Large intestine (tissue), 3 donors: ENCODE results near the gene CCND2. TPM values are rescaled to one million over a fixed set of nuclear protein-coding genes. Genes with fewer than 3 reads are reported as not detected.
A peak's percentile ranks its signal among the peaks of the same experiment; 100 is the strongest.

Source experiments
- DNase-seq, 2 donors: peaks; one replicate each; pipeline versions ENCODE4 v3.0.0 to v3.0.0-alpha.2; 2013
- H3K27ac ChIP-seq: one replicate; pipeline ENCODE4 v1.5.1; 2013; ENCODE audit warnings: low read length
- H3K27me3 ChIP-seq: 2 replicates; pipeline ENCODE4 v1.6.1; 2013; ENCODE audit warnings: low read length; ENCODE audit not compliant: control insufficient read depth, insufficient read depth
- H3K36me3 ChIP-seq: 2 replicates; pipeline ENCODE4 v1.6.1; 2013; ENCODE audit warnings: low read length; ENCODE audit not compliant: control insufficient read depth, insufficient read depth
- H3K4me1 ChIP-seq: one replicate; pipeline ENCODE4 v1.6.1; 2013; ENCODE audit warnings: low read length; ENCODE audit not compliant: control insufficient read depth, insufficient read depth
- H3K4me3 ChIP-seq: one replicate; pipeline ENCODE4 v1.5.1; 2013; ENCODE audit warnings: low read length
- H3K9me3 ChIP-seq: one replicate; pipeline ENCODE4 v1.6.1; 2013; ENCODE audit warnings: mild to moderate bottlenecking, low read depth, low read length, moderate library complexity; ENCODE audit not compliant: control insufficient read depth
- WGBS: methylation state at CpG from one replicate; pipeline ENCODE4 v1.1.5; 2013; ENCODE audit warnings: low lambda C conversion rate; ENCODE audit not compliant: insufficient coverage; 5-methylcytosine and 5-hydroxymethylcytosine counted together
- polyA plus RNA-seq: library from polyadenylated mRNA; unstranded; fragments of 120-200 nt; gene quantifications from one replicate; pipeline ENCODE4 v1.2.1, GENCODE V29; 2013

The CCND2 gene
- polyA plus RNA-seq, 1 donor: 108 TPM

DNA sequence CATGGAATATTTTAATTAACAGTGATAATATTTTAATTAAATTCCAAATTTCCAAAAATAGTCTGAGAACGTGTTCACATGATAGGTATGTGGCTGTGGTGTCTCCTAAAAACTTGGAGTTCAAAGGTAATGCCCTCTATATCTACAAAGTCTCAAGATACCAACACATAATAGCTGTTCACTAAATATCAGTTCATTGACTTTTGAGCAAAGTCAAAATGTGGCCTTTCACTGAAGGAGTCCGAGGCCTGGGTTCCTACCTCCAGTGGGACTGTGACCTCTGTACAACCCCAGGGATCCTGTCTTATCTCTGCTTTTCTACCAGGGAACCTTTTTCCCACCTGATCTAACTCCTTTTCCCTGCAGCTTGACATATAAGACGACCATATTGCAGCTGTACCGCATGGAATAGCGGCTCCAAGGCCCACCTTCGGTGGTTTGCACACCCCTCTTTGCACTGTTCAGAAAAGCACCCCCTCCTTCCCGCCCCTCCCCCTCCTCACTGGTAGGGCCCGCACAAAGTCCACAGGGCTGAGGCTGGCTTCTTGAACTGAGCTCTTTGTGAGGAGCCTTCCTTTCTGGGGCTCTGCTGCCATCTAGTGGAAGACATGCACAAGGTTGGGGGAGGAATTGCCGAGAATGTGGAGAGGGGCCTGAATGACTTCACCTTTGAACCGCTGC lies 3.1 kb downstream of the CCND2 start:
- WGBS: no CpG with 5 or more reads among the region's 10 CpGs
- peak overlapping the region; percentile 92 for H3K27ac ChIP-seq
- H3K27me3 ChIP-seq: no peaks in the 10 kb centered on the region
- H3K36me3 ChIP-seq: peaks cover 54% of the 10 kb centered on the region
- peak overlapping the region; percentile 94 for H3K4me3 ChIP-seq
- H3K4me1 ChIP-seq: peaks cover 56% of the 10 kb centered on the region
- no peaks in the 10 kb centered on the region for H3K9me3 ChIP-seq
- peak; percentile 94 for DNase-seq

DNA sequence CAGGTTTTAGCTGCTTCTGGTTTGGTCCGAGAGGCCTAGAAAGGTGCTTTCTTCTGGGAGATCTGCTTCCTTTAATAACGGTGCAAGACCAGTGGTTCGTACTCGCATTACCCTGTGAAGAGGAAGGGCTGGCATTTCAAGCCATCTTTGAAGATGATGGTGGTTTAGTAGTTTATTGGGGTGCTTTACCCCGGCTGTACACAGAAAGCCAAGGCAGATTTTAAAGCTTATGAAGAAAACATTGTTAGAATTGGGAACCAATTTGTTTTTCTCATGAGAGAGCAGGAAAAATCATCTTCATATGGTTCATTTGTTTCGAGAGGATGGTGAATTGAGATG lies 3.6 kb downstream of the CCND2 start:
- DNase-seq: no peak
- Histone ChIP-seq H3K36me3 (peaks cover 59% of the 10 kb centered on the region), H3K9me3 (no peaks in the 10 kb centered on the region), H3K4me3 (no peak overlapping the region), H3K27me3 (no peaks in the 10 kb centered on the region), H3K27ac (peak overlapping the region; percentile 88), H3K4me1 (peaks cover 59% of the 10 kb centered on the region)
- whole genome bisulfite sequencing: no CpG with 5 or more reads among the region's 6 CpGs

DNA sequence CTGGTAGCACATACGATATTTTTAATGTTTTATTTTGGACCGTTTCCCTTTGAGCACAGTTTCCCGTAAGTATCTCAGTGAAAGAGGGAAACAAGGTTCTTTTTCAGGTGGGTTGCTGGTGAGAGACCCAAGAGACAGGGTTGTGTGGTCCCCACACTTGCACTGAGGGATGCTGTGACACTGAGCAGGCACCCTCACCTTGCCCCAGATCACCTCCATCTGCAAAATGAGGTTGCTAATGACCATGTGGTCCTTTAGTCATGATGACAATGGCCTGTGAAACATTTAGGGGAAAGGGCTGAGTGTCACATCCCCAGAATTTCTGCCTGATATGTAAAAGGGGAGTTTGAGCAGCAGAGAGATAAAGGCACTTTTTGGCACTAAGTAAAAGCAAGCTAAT lies 4.3 kb downstream of the CCND2 start:
- H3K27ac ChIP-seq: peak overlapping the region; percentile 88

DNA sequence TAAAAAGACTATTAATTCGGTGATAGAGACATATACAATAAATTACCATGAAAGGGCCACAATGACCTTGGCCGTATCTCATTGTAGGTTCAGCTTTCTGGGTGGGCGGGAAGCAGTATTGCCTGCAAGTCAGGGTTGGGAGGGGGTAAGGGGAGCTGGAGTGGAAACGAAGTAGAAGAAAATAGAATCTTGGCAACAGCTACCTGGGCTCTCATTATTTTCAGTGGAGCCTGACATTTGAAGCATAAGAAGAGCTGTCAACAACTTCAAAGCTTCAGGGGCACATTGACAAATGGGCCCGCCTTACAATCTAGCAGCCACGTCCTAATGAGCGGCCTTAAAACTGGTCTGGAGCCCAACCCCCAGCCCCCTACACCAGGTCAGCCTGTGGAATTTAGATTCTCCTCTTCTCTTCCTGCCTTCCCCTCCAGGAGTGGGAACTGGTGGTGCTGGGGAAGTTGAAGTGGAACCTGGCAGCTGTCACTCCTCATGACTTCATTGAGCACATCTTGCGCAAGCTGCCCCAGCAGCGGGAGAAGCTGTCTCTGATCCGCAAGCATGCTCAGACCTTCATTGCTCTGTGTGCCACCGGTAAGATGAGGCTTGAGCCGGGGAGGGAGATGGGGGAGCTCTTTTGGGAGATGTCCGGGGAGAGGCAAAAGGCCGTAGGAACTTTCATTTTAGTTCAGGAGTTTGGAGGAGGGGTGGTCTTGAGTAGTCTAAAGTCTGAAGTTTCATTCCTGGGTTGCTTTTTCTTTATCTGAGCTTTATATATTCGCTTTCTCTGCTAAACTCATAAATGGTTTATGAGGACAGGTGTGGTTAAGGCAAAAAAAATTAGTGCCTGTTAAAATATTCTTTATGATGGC lies 5.0 kb downstream of the CCND2 start:
- H3K36me3 ChIP-seq: peaks cover 73% of the 10 kb centered on the region
- H3K27me3 ChIP-seq: no peaks in the 10 kb centered on the region
- DNase-seq: peak; percentile 81 to 91
- H3K4me1 ChIP-seq: peaks cover 64% of the 10 kb centered on the region
- H3K27ac ChIP-seq: peak overlapping the region; percentile 88
- no peaks in the 10 kb centered on the region for H3K9me3 ChIP-seq
- no peak overlapping the region for H3K4me3 ChIP-seq
- 8% methylated on average over 3 of the region's 15 CpGs for WGBS

More for the DNA sequence above, 4.3 kb downstream of the CCND2 start:
- no peaks in the 10 kb centered on the region for H3K27me3 ChIP-seq
- peaks cover 66% of the 10 kb centered on the region for H3K36me3 ChIP-seq
- DNase-seq: no peak
- H3K4me3 ChIP-seq: no peak overlapping the region
- H3K4me1 ChIP-seq: peaks cover 64% of the 10 kb centered on the region
- H3K9me3 ChIP-seq: no peaks in the 10 kb centered on the region
- WGBS: no CpG with 5 or more reads among the region's 3 CpGs

DNA sequence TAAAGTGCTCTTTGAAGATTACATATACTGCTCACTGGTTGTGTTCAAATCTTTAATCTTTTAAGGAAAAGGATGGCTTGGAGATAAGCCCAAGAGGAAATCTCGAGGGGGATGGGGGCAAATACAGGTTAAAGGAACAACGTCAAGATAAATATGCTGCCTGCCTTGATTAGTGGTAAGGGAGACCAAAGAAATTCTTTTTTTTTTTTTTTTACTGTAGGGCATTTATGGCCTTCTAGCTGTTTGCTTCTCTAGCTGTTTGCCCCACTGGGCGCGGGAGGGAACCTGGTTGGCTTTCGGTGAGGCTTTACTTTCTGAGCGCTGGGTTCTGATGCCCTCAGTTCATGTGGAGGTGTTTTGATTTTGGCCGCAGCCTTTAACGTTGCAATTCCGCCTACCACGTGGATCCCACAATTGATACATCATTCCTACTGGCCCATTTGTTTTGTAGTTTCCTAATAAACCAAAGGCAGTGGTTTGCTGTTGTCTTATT lies 5.7 kb downstream of the CCND2 start:
- H3K4me1 ChIP-seq: peaks cover 68% of the 10 kb centered on the region
- no peak overlapping the region for H3K4me3 ChIP-seq
- peak overlapping the region; percentile 88 for H3K27ac ChIP-seq
- DNase-seq: peak; percentile 75 to 90
- H3K36me3 ChIP-seq: peaks cover 80% of the 10 kb centered on the region
- no peaks in the 10 kb centered on the region for H3K9me3 ChIP-seq
- 20% methylated on average over 1 of the region's 10 CpGs for WGBS
- H3K27me3 ChIP-seq: no peaks in the 10 kb centered on the region

DNA sequence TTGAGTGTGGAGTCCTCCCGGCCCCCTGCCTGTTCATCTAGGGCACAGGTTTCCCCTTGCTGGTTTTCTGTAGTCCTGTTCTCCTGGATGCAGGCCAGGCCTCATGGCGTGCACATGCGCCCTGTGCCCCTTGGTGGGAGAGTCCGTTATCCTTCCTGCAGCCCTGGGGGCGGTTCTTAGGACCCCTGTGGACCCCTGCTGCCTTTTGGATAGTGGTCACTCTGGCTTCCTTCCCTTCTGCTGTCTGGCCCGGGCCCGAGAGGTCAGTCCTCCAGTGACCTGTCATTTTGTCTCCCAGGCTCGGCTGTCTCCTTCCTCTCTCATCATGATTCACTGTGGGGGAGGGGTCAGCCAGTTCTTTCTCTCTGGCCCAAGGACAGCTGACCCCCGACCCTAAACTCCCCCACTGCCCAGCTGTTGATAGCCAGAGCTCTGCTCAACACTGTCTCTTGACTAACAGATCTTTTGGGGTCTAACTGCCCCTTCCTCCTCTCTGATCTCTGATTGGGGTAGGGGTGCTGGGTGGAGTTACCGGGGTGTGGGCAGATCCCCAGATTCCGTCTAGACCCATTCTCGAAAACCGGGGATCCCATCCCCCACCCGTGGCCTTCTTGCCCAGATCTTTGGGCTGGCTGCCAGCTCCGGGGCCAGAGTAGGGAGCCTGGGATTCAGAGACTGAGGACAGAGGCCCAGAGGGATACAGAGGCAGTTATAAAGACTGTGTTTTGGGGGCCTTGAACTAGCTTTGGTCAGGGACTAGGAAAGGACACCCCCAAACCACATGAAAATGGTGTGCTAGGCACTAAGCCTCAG lies 7.0 kb downstream of the CCND2 start:
- no CpG with 5 or more reads among the region's 15 CpGs for WGBS
- peak overlapping the region; percentile 7 for H3K4me3 ChIP-seq
- H3K27me3 ChIP-seq: no peaks in the 10 kb centered on the region

DNA sequence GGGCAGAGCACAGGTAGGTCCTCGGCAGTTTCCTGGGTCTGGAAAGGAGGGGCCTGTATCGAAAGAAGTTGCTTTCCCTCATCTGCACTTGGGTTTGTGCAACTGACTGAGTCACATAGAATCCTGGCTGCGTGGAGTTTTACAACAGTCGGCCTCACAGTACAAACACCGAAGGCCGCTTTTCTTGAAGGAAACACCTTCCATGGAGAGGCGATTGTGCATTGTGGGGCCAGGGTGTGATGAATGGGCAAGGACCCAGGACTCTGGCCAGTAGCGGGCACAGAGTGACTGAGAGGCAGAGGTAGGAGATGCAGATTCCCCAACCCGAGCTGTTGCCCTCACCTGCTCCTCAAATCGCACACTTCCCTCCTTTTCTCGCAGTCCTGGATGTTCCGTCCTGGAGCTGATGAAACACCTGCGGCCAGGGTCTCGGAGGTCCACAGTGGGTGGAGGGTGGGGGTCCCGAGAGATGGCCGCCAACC lies 7.7 kb downstream of the CCND2 start:
- Histone ChIP-seq H3K4me3 (no peak overlapping the region), H3K36me3 (peaks cover 92% of the 10 kb centered on the region), H3K27ac (peak overlapping the region; percentile 88), H3K27me3 (no peaks in the 10 kb centered on the region), H3K4me1 (peaks cover 71% of the 10 kb centered on the region), H3K9me3 (no peaks in the 10 kb centered on the region)
- peak; percentile 84 to 89 for DNase-seq
- WGBS: no CpG with 5 or more reads among the region's 16 CpGs

More for the DNA sequence above, 7.0 kb downstream of the CCND2 start:
- no peak for DNase-seq
- Histone ChIP-seq H3K4me1 (peaks cover 70% of the 10 kb centered on the region), H3K9me3 (no peaks in the 10 kb centered on the region), H3K36me3 (peaks cover 91% of the 10 kb centered on the region), H3K27ac (peak overlapping the region; percentile 88)

DNA sequence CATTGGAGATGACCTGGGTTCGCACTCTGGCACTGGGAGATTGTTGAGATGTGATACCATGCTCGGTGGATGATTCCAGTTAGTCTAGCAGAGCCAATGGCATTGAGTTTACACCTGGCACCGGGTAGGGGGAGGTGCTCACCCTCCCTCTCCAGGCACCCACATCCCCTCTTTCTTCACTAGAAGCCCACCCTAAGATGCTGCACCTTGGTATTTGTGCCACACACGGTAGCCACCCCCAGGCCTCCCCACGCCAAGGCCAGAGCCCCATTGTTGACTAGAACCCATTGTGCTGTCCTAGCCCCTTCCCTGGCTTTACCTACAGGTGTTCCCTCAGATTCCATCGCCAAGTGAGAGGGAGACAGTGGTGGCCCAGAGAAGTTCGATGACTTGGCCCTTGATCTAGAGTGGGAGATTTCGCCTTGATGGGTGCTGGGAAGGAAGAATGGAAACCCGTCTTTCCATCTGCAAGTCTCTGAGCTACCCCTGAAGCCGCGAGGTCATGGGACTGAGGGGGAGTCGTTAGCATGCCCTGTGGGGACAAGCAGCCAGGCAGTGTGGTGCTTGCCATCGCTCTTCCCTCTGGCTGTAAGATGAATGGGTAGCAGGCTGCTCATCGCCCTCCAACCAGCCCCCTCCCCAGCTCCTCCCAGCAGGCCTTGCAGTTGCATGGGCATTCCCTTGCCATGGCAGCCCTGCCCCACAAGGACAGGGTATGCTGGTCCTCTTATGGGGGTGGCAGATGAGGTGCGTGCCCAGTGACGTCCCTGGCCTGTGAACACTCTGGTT lies 8.7 kb downstream of the CCND2 start:
- H3K9me3 ChIP-seq: no peaks in the 10 kb centered on the region
- H3K4me1 ChIP-seq: peaks cover 71% of the 10 kb centered on the region
- DNase-seq: no peak
- H3K27ac ChIP-seq: no peak overlapping the region
- H3K36me3 ChIP-seq: peaks cover 95% of the 10 kb centered on the region
- H3K4me3 ChIP-seq: no peak overlapping the region
- 100% methylated on average over 1 of the region's 16 CpGs for WGBS
- H3K27me3 ChIP-seq: no peaks in the 10 kb centered on the region

DNA sequence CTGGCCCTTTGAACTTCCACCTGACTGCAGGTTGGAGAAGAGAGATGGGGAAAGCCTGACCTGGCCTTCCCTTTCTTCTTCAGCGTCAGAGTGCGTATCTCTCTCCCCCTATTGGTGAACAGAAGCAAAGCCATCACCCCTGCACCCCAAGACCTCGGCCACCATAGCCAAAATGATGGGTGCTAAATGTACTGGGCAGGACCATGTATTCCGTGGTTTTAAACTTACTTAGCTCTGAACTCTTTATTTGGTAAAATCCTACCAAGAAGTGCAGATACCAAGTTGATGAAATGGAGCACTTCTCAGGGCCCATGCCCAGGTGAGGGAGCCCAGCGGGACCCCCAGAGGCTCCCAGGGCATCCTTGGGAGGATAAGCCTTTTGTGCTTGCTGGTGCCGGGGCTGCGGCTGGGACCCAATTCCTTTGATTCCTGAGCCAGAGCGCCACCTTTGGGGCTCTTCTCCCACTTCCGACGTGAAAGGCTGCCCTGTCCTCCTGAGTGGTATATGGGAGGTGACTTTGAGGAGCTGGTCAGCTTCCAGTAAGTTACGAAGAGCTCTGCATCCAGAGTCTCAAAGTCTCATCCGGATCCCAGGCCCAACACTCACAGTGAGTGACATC lies 9.4 kb downstream of the CCND2 start:
- no peaks in the 10 kb centered on the region for H3K9me3 ChIP-seq
- H3K4me3 ChIP-seq: no peak overlapping the region
- H3K27me3 ChIP-seq: no peaks in the 10 kb centered on the region
- peaks cover 71% of the 10 kb centered on the region for H3K4me1 ChIP-seq
- peaks cover 92% of the 10 kb centered on the region for H3K36me3 ChIP-seq
- WGBS: no CpG with 5 or more reads among the region's 12 CpGs
- DNase-seq: no peak
- H3K27ac ChIP-seq: no peak overlapping the region
